NCI-H2227 (cell line): ENCODE data around the gene ZDHHC15.
A peak's percentile ranks its signal among the peaks of the same experiment; 100 is the strongest.
"Not testable (repeated sequence)": the region's sequence is repeated elsewhere in the genome, so short reads cannot be mapped to it uniquely, and the experiment has no call there.

Experiments
- DNase-seq: peaks from one replicate; lab custom pipeline; 2025; ENCODE audit not compliant: unreplicated experiment; lab: John Stamatoyannopoulos, UW

Gene ZDHHC15, protein sequence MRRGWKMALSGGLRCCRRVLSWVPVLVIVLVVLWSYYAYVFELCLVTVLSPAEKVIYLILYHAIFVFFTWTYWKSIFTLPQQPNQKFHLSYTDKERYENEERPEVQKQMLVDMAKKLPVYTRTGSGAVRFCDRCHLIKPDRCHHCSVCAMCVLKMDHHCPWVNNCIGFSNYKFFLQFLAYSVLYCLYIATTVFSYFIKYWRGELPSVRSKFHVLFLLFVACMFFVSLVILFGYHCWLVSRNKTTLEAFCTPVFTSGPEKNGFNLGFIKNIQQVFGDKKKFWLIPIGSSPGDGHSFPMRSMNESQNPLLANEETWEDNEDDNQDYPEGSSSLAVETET

DNA sequence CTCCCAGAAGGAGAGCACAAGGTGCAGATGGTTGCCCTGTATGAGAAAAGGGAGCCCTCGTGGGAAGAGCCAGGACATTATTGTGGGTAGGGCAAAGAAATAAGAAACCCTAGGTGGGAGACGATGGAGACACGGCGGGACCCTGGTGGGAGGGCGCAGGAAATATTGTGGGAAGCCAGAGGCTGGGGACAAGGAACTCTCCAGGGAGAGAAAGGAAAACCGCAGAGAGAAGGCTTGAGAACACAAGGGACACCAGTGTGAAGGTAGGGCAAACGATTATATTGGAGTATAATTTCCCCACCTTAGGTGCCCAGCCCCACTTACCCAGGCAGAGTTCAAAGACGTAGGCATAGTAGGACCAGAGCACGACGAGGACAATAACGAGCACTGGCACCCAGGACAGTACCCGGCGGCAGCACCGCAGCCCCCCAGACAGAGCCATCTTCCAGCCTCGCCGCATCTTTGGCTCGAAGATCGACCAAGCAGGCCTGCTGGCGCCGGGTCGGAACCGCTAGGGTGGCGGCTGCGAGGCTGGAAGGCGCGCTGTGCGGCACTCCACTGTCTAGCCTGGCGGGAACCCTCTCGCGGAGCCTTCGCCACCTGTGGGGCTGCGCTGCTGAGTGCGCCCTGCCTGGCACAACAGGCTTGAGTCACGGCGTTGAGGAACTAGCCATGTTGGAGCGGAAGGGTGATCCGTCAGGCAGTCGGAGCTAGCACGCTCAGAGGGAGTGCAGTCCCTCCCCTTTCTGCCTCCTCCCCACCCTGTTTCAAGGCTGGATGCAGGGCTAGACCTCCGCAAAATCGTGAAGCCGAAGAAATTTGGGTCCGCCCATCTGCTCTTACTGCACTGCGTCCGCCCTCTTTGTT, at the start of gene ZDHHC15:
Gene ZDHHC15 (minus strand): TSS at position 473 of the 867 bp plus-strand sequence. CDS start 13 bp downstream, at position 460.
- peak; percentile 74 for DNase-seq

DNA sequence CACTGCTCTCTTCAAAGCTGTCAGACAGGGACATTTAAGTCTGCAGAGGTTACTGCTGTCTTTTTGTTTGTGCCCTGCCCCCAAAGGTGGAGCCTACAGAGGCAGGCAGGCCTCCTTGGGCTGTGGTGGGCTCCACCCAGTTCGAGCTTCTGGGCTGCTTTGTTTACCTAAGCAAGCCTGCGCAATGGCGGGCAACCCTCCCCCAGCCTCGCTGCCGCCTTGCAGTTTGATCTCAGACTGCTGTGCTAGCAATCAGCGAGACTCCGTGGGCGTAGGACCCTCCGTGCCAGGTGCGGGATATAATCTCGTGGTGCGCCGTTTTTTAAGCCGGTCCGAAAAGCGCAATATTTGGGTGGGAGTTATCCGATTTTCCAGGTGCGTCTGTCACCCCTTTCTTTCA, 37.7 kb upstream of the ZDHHC15 start:
- not testable (repeated sequence) for DNase-seq

DNA sequence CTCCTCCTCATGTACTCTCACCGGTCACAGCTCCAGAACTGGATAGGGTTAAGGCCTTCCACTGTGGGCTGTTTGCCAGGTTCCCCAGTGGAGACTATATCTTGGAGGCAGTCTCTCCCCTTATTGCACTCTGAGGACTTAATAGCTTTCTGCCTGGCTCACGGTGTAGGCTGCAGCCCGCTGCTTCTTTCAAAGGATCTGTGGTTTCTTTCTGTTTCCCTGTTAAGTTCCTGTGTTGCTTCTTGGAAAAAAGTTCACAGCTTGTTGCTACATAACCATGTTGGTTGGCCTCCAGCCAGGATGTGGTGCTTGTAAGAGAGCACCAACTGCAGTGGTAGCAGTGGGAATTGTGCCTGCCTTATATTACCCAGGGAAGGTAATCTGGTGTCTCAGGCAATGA, 24.9 kb upstream of the ZDHHC15 start:
- no peak for DNase-seq

DNA sequence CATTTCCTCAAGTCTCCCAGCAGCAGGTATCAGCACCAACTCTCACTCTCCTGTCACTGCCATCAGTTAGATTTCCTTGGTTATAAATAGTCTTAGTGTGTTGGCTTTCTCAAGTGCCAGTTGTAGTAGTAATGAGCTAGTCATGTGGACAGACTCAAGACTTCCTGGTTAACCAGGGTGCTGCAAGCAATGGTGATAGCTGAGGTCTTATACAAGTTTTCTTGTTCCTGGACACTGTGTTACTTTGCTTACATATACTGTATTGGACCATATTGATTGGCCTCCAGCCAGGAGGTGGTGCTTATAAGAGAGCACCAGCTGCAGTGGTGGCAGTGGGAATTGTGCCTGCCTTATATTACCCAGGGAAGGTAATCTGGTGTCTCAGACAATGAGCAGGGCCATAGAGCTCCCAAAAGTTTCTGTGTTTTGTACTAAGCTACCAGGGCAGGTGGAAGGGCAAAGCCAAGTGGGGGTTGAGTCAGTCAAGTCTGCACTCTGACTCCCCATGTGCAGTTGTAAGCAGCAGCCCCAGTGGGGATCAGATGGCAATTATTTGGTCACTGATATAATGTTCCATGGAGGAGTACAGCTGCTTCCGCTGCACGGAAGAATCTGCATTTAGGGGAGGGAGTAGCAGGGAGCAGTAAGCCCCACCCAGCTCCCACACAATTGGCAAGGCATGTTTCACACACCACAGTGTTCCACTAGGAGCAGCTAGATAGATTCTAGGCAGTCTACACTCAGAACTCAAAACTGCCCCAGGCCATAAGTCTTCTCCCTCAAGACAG, 24.1 kb upstream of the ZDHHC15 start:
- no peak for DNase-seq

DNA sequence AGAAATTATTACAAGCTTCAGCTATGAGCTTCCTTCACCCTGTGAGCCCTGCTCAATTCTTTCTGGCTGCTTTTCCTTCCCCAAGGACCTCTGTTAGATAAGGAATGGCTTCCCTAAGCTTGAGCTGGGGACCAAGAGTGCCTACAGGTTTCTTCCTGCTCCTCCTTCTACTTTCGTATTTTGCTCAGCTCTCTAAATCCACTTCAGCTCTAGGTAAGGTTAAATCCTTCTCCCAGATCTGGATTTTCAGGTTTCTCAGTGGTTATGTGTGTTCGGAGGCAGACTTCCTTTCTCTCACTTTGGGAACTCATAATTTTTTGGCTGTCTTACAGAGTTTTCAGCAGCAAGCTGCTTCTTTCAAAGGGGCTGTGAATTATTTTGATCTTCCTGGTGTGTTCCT, 21.9 kb upstream of the ZDHHC15 start:
- no peak for DNase-seq

DNA sequence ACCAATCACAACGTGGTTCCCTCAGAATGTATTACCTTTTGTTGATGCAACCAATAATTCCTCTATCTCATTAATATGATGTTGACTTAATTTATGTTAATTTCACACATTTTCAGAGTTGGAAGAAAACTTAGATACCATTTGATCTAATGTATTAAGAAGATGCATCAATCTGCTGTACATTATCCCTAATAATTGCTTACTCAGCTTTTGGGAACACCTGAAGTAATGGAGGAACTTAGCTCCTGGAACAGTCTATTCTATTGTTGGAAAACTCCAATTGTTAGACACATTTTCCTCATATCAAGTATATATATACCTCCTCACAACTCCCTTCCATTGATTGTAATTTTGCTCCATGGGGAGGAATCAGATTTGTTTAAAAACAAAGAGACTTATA, 38.9 kb downstream of the ZDHHC15 start:
- no peak for DNase-seq

DNA sequence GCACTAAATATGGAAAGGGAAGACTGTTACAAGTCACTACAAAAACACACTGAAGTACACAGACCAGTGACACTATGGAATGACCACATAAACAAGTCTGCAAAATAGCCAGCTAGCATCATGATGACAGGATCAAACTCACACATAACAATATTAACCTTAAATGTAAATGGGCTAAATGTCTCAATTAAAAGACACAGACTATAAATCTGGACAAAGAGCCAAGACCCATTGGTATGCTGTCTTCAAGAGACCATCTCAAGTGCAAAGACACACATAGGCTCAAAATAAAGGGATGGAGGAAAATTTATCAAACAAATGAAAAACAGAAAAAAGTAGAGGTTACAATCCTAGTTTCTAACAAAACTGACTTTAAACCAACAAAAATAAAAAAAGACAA, 61.1 kb downstream of the ZDHHC15 start:
- not testable (repeated sequence) for DNase-seq

DNA sequence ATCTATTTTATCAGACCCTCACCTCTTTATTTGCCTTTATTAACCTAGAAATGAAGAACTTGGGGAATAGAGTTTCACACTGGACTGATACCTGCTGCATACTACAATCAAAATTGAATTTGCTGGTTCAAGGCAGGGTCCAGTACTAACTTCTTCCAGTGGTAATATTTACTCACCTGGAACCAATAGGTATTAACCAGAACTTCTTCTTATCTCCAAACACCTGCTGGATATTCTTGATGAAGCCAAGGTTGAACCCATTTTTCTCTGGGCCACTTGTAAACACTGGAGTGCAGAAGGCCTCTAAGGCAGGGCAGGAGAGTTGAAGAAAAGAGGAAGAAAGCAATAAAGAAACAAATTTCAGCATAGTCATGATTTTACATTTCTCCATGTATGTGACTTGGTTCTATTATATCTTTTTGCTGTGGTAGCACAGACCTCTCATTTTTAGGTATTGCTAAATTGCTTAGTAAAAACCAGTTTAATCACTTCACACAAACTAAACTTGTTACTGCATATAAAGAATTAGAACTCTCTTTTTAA, 101.1 kb downstream of the ZDHHC15 start:
- no peak for DNase-seq

DNA sequence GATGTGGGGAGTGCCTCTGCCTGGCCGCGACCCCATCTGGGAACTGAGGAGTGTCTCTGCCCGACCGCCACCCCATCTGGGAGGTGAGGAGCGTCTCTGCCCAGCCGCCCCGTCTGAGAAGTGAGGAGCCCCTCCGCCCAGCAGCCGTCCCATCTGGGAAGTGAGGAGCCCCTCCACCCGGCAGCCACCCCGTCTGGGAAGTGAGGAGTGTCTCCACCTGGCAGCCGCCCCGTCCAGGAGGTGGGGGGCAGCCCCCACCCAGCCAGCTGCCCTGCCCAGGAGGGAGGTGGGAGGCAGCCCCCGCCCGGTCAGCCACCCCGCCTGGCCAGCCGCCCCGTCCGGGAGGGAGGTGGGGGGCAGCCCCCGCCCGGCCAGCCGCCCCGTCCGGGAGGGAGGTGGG, 115.7 kb downstream of the ZDHHC15 start:
- DNase-seq: not testable (repeated sequence)

DNA sequence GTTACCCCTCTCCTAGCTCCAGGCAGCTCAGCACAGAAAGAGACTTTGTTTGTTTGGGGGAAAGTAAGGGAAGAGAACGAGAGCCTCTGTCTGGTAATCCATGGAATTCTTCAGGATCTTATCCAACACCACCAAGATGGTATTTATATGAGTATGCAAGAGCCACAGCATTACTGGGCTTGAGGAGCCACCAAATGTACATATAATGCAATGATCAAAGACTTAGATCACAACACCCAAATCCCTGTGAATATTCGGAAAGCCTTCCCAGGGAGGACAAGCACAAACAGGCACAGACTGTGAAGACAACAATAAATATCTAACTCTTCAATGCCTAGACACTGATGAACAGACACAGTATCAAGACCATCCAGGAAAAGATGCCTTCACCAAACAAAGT, 132.4 kb downstream of the ZDHHC15 start:
- DNase-seq: no peak

DNA sequence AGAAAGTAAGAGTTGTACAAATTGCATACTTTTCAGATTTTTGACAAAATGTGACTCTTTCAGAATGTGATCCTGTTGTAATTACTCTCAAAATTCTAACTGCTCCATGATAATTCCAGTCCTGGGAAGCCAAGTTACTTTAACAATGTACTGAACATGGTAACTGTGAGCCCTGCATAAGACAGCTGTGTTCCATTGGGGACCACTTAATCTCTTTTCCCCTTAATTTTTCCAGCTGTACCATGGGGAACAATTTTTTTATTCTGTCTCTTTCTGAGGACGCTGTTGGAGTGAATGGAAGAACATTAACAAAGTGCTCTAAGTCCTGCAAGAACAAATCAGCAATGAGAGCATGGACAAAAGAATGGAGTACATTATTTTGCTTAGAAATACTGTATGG, 153.1 kb downstream of the ZDHHC15 start:
- DNase-seq: no peak

DNA sequence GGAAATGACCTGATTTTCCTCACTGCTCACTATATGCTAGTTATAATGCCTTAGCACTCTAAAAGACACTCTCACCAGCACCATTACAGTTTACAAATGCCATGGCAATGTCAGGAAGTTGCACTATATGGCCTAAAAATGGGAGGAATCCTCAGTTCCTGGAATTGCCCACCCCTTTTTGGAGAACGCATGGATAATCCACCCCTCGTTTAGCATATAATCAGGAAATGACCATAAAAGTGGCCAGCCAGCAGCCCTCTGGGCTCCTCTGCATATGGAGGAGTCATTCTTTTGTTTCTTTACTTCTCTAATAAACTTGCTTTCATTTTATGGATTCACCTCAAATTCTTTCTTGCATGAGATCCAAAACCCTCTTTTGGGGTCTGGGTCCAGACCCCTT, 156.0 kb downstream of the ZDHHC15 start:
- DNase-seq: no peak

DNA sequence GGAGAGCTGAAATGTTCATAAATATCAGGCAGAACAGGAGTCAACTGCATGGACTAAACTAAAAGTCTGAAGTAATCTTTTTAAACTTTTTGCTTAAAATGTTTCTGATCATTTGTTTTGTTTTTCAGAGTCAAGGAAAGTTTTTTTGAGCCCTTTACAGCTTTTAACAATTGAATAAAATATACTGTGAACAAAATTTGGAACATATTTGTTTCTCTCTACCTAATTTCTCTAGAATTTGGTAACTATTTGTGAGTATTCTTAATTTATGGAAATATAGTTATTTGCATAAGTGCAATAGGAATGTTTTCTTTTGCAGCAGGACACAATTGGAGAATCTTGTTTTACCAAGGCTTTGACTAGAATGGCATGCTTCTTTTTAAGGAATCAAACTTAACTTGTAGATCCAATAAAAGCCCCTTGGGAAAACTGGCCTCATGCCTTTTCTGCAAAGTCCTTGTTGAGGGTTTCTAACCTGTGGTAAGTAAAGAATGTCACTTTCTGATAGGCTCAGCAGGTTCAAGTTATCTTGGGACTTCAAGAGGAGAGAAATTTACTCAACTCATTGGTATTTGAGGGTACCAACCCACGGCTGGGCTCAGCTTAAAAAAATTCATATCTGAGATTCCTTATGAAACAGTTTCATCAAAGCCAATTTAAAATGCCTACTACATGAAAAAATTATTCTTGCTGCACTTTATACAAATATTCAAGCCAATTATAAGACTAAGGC, 157.4 kb downstream of the ZDHHC15 start:
- no peak for DNase-seq

DNA sequence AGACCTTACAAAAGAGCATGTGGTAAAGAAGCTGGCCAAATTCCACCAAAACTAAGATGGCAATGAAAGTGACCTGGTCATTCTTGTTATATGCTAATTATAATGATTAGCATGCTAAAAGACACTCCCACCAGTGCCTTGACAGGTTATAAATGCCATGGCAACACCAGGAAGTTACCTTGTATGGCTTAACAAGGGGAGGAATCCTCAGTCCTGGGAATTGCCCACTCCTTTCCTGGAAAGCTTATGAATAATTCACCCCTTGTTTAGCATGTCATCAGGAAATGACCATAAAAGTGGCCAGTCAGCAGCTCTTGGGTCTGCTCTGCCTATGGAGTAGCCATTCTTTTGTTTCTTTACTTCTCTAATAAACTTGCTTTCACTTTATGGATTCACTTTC, 161.0 kb downstream of the ZDHHC15 start:
- DNase-seq: no peak

DNA sequence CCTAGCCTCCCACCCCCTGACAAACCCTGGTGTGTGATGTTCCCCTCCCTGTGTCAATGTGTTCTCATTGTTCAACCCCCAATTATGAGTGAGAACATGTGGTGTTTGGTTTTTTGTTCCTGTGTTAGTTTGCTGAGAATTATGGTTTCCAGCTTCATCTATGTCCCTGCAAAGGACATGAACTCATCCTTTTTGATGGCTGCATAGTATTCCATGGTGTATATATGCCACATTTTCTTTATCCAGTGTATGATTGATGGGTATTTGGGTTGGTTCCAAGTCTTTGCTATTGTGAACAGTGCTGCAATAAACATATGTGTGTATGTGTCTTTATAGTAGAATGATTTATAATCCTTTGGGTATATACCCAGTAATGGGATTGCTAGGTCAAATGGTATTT, 174.2 kb downstream of the ZDHHC15 start:
- not testable (repeated sequence) for DNase-seq

DNA sequence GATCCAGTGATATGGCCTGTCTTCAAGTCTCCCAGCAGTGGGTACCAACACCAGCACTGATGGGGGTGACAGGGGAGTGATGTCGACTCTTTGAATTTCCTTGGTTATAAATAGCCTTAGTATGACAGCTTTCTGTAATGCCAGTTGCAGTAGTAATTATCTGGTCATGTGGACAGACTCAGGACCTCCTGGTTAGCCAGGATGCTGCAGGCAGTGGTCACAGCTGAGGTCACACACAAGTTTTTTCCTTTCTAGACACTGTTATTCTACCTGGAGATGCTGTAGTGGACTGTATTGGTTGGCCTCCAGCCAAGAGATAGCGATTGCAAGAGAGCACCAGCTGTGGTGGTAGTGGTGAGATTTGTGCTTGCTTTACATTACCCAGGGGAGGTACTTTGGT, 185.3 kb downstream of the ZDHHC15 start:
- DNase-seq: no peak

DNA sequence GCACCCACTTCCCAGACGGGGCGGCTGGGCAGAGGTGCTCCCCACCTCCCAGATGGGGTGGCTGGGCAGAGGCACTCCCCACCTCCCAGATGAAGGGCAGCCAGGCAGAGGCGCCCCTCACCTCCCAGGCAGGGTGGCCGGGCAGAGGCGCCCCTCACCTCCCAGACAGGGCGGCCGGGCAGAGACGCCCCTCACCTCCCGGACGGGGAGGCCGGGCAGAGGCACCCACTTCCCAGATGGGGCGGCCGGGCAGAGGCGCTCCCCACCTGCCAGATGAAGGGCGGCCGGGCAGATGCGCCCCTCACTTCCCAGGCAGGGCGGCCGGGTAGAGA, 187.7 kb downstream of the ZDHHC15 start:
- no peak for DNase-seq

DNA sequence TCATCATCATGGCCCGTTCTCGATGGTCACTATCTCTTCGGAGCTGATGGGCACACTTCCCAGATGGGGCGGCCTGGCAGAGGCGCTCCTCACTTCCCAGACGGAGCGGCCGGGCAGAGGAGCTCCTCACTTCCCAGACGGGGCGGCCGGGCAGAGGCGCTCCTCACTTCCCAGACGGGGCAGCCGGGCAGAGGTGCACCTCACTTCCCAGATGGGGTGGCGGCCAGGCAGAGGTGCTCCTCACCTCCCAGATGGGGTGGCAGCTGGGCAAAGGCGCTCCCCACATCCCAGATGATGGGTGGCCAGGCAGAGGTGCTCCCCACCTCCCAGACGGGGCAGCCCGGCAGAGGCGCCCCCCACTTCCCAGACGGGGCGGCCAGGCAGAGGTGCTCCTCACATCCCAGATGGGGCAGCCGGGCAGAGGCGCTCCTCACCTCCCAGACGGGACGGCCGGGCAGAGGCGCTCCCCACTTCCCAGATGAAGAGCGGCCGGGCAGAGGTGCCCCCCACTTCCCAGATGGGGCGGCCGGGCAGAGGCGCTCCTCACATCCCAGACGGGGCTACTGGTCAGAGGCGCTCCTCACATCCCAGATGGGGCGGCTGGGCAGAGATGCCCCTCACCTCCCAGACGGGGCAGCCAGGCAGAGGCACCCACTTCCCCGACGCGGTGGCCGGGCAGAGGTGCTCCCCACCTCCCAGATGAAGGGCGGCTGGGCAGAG, 188.3 kb downstream of the ZDHHC15 start:
- not testable (repeated sequence) for DNase-seq

DNA sequence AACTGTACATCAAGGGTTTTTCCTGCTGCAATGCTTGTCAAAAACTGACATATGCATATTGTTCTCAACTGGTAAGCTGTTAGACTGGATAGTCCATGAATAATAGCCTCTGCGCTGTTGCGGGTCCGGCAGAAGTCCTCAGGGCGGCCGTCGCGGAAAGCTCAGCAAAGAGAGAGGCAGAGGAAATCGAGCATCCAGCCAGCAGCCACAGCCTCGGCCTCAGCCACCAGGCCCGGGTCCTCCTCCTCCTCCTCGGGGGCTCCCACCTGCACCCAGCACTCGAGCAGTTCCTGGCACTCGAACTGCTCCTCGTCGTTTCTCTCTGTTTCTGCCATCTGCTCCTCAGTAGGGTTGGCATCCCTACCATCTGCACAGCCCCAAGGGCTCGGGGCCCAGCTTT, 195.2 kb downstream of the ZDHHC15 start:
- DNase-seq: no peak
